Measurements from ENCODE around the gene DUSP5. TPM values are rescaled to one million over a fixed set of nuclear protein-coding genes. Genes with fewer than 3 reads are reported as not detected.

Gene DUSP5
- total RNA-seq, 1 donor from 2014 or later = 32.4 TPM

- no peak for DNase-seq (ENCODE audit: low spot score)
Observed at GRCh38 chr10:110499796-110500514, 2.2 kb downstream of the DUSP5 start.

- DNase-seq (ENCODE audit: low spot score) = no peak
Observed at GRCh38 chr10:110500515-110500905, 2.8 kb downstream of the DUSP5 start.

- DNase-seq (ENCODE audit: low spot score) = peak; percentile 93
Observed at GRCh38 chr10:110501142-110501937, 3.6 kb downstream of the DUSP5 start.

GRCh38 chr10:110502072-110502845, 4.6 kb downstream of the DUSP5 start:
- DNase-seq (ENCODE audit: low spot score) = no peak

GRCh38 chr10:110502851-110503301, 5.2 kb downstream of the DUSP5 start:
- no peak for DNase-seq (ENCODE audit: low spot score)

- DNase-seq (ENCODE audit: low spot score) = no peak
Observed at GRCh38 chr10:110503528-110504110, 5.9 kb downstream of the DUSP5 start.

GRCh38 chr10:110504111-110504735, 6.5 kb downstream of the DUSP5 start:
- peak; percentile 12 for DNase-seq (ENCODE audit: low spot score)

GRCh38 chr10:110505130-110505770, 7.5 kb downstream of the DUSP5 start:
- no peak for DNase-seq (ENCODE audit: low spot score)

GRCh38 chr10:110506448-110506847, 8.7 kb downstream of the DUSP5 start:
- DNase-seq (ENCODE audit: low spot score) = no peak

- DNase-seq (ENCODE audit: low spot score) = no peak
Observed at GRCh38 chr10:110507346-110507745, 9.6 kb downstream of the DUSP5 start.

- DNase-seq (ENCODE audit: low spot score) = no peak
Observed at GRCh38 chr10:110508159-110508788, 10.6 kb downstream of the DUSP5 start.

GRCh38 chr10:110508806-110509544, 11.3 kb downstream of the DUSP5 start:
- DNase-seq (ENCODE audit: low spot score) = no peak

- no peak for DNase-seq (ENCODE audit: low spot score)
Observed at GRCh38 chr10:110509560-110509959, 11.9 kb downstream of the DUSP5 start.

- DNase-seq (ENCODE audit: low spot score) = no peak
Observed at GRCh38 chr10:110510086-110510485, 12.4 kb downstream of the DUSP5 start.

- no peak for DNase-seq (ENCODE audit: low spot score)
Observed at GRCh38 chr10:110510730-110511129, 13.0 kb downstream of the DUSP5 start.

GRCh38 chr10:110511734-110512449, 14.2 kb downstream of the DUSP5 start:
- DNase-seq (ENCODE audit: low spot score) = no peak

GRCh38 chr10:110512461-110513187, 14.9 kb downstream of the DUSP5 start:
- DNase-seq (ENCODE audit: low spot score) = no peak

- no peak for DNase-seq (ENCODE audit: low spot score)
Observed at GRCh38 chr10:110513949-110514348, 16.2 kb downstream of the DUSP5 start.
